SHP77 treated with DMSO at 0.1 percent for 48 hours (cell line): Measurements from ENCODE around the gene TMEM190.

ENCODE experiments used
- DNase-seq: peaks from one replicate; lab custom pipeline; 2025; lab: John Stamatoyannopoulos, UW

Gene TMEM190

DNA sequence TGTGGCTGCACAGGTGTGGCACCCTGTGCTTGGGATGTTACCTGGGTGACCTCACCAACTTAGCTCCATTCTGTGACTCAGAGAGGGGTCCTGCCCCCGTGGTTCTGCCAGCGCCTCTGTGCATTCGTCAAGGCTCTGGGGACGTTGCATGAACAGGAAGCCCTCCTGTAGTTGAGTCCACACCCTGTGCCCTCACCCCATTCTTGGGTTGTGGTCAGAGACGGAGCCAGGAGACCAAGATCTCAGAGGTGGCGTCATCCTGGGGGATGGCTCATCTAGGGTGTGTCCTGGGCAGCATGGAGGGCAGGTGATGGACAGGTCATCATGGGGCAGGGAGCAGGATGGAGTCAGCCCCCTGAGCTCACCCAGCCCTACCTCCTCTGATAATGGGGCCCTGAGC lies 24.6 kb upstream of the TMEM190 start:
- no peak for DNase-seq

DNA sequence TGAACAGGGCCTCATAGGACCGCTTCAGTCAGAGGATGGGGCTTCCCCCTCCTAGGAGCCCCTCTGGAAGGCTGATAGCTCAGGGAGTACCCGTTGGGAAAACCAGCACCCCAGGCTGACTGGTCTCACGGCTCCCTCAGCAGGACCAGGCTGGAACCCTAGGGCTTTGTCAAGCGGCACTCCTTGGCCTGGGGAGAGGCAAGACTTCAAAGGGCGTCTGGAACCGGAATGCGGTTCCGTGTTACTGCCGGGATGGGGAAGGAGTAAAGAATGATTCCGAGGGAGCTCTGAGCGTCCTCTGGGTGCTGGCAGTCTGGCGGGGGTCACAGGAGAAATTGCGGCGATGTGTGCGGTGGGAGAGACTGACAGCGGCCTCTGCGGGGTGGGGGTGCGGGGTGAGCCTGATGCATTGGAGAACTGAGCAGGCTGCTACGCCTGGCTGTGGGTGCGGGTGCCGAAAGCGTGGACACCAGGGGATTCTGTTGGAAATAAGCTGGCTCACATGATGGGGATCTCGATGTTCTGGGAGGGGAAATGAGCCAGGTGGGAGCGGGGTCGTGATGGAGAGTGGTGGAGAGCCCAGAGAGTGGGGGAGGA lies 24.0 kb upstream of the TMEM190 start:
- no peak for DNase-seq

DNA sequence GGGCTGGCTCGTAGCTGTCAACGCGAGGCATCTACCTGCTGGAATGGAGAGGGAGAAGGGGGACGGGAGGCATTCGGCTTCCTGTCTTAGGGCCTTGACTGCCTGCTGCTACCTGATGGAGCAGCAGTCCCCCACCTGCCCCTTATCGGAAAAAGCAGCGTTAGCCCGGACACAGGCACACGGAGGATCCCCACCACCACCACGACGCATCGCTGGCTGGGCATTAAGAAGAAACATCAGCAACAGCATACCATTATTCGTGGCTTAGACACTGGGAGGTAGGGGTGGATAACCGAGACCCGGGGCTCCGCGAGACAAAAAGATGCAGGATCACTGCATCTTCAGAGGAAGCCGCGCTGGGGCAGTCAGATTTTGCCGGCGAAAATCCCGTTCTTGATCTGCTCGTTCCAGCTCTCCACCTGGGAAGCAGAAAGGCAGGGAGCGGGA lies 23.2 kb upstream of the TMEM190 start:
- no peak for DNase-seq

DNA sequence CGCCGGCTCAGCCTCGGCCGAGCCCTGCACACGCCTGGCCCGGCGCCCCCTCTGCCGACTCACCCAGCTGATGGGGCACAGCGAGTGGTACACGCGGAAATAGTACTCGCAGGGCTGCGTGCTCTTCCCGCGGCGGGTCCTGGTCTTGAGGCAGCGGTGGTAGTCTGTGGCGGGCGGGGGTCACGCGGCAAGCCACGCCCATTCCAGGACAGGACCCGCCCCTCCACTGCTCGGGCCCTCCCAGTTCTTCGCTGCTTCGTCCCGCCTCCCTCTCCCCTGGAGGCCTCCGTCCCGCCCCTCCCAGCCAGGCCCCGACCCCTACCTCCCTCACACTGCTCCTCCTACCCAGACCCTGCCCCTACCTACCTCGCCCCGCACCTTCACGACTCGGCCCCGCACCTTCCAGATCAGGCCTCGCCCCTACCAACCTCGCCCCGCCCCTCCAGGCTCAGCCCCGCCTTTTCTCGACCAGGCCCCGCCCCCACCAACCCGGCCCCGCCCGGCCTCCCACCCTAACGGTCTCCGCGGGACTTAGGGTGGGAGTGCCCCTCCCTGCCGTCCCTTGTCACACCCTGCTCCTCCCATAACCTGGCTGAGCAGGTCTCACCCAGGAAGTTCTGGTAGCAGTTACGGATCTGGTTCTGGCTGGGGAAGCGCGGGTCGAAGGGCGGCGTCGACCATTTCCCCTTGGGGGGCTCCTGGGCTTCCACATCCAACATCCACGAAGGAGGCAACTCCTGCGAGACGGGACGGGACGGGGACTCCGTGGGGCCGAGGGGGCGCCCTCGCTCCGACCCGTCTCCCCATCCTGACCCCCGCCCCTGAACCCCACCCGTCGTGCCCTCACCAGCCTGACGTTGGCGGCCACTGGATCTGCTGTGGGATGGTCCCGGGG lies 22.6 kb upstream of the TMEM190 start:
- DNase-seq, result no peak

DNA sequence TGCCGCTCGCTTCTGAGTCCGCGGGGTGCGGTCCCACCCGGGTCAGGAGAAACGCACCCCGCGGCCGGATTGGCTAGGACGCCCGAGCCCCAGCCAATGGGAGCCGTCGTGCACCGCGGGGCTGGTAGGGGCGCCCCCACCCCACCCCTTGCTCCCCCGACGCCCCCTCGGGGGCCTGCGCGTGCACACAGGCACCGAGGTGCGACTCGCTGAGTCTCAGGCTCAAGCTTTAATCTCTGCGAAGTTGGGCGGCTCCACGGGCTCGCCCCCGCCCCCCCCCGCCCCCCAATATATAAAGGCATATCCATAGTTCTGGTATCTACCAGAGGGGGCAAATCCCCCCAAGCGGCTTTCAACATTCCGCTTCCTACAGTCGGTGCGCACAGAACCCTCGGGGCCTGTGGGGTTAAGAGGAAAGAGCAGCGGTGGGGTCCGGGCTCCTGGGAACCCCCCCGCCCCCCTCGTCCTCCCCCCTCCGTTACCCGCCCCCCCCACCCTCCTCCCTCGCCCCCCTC lies 21.9 kb upstream of the TMEM190 start, which contains the start of gene COX6B2:
TSS of gene COX6B2 (minus strand) at position 22 of the 515 bp plus-strand sequence. CDS start 198 bp downstream, outside the sequence.
- no peak for DNase-seq

DNA sequence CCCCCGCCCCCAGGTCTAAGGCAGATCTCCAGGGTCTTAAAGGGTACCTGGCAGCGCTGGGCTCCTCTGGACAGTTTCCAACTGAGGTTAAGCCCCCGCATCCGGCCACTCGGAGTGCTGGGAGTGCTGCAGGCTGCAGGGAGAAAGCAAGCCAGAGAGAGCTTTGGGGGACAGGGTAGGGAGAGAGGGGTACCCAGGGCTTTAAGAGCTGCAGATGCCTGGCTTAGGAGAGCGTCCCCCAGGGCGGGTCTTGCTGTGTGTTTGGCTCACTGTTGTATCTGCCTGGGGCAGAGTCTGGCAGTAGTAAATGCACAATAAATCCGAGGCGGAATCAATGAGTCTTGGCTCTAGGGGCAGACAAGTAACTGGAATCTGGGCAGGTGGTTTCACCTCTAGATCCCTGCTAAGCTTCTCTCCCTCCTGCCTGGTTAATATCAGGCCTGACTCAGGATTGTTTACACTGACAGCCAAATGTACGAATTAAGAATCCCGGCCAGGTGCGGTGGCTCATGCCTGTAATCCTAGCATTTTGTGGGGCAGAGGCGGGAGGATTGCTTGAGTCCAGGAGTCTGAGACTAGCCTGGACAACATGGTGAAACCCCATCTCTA lies 21.3 kb upstream of the TMEM190 start:
- no peak for DNase-seq

DNA sequence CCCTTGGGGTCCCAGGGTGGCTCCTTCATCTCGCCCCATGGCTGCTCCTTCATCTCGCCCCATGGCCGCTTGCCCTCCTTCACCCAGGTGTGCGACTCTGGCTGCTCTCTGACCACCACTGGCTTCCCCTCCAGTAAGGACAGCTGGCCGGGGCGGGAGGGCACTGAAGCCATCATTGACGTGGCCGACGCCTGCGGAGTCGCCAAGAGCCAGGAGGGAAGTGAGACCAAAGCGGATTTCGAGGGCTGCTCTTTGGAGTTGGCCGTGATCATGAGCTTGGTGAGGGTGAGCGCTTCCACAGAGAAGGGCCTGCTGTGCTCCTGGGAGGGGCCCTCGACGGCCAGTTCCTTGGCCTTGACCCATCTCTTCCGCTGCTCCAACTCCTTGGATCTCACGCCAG lies 18.1 kb upstream of the TMEM190 start:
- no peak for DNase-seq

DNA sequence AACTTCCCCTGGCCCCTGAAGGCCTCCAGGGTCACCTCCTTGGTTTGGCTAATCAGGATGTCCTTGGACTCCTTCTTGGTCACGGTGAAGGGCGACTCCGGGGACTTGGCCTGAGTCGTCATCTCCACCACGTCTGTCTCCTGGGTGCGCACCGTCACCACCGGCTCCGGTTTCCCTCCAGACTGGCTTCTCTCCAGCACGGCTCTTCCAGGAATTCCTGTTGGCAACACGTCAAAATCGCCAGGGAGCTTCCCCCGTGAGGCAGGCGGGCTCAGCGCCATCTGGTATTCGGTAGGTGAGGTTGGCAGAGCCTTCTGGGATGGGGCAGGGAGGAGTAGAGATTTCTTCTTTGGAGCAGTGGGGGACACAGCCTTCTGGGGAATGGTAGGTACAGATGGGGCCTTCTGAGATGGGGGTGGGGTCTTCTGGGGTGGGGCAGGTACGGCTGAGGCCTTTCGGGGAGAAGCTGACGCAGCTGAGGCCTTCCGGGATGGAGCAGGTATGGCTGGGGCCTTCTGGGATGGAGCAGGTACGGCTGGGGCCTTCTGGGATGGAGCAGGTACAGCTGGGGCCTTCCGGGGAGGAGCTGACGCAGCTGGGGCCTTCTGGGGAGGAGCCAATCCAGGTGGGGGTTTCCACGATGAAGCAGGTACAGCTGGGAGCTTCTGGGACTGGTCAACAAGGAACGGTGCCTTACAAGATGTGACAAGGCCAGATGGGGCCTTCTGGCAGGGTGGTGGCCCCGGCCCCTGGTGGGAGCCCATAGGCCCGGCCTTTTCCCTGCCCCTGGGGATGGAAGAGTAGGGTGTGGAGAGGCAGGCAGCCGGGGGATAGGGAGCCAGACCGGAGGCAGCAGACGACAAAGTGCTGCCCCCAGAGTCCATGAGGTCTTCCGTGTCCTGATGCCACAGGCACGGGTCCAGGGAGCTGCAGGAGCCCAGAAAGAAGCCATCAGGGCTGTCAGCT lies 17.4 kb upstream of the TMEM190 start:
- peak; percentile 12 for DNase-seq

DNA sequence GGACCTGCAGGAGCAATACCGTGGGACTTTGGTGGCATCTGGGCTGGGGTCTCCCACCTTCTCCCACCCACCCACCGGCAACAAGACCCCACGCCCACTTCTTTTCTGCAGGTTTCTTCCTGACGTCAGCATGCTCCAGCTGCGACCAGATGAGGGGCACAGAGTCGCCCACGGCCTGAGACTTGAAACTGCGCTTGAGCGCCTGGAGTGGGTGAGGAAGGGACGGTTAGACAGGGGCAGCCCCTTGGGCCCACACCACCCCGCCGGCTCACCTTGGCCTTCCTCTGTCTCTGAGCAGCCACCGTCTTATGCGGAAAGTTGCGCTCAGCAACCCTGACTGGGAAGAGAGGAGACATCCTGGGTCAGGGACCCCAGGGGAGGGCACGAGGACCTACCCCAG lies 15.7 kb upstream of the TMEM190 start:
- no peak for DNase-seq

DNA sequence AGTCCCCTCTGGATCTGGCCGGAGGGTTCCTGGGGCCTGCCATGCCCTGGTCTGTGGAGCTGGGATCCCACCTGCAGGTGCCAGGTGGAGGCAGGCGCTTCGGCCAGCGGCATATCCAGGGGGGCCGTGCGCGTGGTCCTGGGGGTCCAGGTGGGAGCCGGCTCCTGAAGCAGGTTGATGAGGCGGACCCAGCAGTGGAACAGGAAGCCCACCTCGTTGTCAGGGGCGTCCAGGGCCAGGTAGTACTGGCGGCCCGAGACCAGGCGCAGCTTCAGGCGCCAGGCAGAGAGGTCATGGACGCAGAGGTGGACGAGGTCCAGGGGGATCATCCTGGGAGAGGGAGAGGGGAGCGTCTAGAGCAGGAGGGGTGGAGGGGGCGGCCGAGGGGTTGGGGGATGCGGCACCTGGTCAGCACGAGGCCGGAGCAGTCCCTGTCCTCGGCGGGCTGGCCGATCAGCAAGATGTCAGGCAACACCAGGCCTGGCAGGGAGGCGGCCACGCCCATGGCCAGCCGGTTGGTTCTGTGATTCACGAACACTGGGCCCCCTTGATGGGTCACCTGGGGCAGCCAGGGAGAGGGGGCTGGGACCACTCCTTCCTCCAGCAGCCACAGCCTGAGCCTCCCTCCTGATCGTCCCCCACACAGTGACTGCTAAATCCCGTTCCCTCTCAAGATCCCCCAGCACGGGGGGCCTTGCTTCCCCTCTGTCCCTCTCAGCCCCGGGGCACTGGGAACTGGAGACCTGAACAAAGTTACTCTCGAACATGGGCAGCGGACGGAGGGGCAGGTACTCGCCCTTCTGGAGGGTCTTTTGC lies 14.2 kb upstream of the TMEM190 start:
- DNase-seq, result no peak

DNA sequence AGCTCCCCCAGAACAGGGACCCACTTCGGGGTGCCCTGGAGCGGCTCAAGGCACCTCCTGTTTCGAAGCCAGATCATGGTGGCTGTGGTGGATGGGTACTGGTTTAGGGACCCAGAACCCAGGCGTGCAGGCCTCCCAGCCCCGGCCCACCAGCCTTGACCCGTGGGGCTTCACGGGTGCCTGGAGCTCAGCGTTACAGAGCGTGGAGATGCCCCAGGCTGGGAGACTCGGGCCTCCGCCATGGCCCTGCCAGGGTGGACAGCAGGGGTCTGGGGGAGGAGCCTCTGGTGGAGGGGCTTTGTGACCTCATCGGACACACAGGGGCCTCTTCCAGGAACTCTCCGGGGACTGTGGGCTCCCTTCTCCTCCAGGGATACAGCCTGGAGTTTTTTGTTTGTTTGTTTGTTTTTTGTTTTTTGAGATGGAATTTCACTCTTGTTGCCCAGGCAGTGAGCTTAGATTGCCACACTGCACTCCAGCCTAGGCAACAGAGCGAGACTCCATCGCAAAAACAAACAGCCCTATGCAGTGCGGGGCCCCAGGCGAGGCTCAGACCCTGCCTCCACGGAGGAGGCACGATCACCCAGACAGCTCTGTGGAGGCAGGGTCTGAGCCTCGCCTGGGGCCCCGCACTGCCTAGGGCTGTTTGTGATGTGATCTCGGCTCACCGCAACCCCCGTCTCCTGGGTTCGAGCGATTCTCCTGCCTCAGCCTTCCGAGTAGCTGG lies 13.5 kb upstream of the TMEM190 start, which contains the start of gene GARIN5B:
TSS of gene GARIN5B (minus strand) at position 271 of the 727 bp plus-strand sequence. CDS start at position 77, 194 bp downstream.
- no peak for DNase-seq

DNA sequence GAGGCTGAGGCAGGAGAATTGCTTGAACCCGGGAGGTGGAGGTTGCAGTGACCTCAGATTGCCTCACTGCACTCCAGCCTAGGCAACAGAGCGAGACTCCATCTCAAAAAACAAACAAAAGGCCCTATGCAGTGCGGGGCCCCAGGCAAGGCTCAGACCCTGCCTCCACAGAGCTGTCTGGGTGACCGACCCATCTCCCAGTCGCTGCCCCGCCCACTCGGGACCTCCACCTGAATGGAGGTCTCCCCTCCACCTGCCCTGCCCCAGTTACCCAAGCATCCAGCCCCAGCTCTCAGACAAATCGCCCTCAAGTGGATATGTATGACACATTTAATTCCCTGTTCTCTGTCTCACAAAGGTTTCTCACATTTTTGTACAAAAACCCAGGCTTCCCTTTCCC lies 11.4 kb upstream of the TMEM190 start:
- DNase-seq, result no peak

DNA sequence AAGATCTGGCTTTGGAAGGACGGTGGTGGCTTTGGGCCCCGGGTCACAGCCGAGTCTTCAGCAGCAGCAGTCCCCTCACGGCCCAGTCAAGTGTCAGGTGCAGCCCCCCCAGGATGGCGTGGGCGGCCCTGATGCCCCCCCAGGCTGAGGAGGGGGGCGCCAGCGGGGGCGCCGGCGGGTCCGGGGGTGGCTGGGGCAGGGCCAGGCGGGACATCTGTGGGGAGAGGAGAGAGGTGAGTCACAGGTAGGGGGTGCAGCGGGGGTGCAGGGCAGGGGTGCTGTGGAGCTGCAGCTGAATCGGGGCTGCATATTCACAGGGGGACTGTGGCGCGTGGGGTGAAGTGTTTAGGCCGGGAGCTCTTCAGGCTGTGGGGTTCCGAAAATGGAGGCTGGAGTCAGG lies 10.7 kb upstream of the TMEM190 start:
- DNase-seq, result no peak

DNA sequence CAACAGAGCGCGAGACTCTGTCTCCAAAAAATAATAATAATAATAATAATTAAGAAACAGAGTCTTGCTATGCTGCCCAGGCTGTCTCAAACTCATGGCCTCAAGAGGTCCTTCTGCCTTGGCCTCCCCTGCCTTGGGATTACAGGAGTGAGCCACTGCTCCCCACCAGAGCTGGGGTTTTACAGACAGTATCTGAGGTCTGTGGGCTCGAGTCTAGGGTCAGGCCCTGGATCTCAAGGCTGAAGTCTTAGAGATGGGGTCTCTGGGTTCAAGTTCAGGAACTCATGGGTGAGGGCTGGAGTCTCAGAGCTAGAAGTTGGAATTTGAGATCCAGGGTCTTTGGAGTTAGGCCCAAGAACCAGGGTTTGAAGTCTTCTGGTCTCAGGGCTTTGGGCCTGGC lies 9.8 kb upstream of the TMEM190 start:
- DNase-seq, result no peak

DNA sequence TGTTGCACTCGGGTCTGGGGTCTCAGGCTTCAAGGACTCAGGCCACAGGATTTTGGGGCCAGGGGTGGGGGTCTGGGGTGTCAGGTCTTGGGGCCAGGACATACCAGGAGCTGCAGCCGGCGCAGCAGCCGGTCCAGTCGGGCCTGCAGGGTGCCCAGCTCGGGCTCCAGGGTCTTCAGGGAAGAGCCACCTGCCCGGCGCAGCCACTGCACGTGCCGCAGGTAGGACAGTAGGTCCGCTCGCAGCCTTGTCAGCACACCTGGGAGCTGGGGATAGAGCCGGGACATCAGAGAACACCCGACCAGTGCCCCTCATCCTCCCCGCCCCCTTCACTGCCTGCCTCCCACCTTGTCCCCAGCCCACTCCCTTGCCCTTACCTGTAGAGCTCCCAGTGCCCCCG lies 8.5 kb upstream of the TMEM190 start:
- DNase-seq, result no peak

DNA sequence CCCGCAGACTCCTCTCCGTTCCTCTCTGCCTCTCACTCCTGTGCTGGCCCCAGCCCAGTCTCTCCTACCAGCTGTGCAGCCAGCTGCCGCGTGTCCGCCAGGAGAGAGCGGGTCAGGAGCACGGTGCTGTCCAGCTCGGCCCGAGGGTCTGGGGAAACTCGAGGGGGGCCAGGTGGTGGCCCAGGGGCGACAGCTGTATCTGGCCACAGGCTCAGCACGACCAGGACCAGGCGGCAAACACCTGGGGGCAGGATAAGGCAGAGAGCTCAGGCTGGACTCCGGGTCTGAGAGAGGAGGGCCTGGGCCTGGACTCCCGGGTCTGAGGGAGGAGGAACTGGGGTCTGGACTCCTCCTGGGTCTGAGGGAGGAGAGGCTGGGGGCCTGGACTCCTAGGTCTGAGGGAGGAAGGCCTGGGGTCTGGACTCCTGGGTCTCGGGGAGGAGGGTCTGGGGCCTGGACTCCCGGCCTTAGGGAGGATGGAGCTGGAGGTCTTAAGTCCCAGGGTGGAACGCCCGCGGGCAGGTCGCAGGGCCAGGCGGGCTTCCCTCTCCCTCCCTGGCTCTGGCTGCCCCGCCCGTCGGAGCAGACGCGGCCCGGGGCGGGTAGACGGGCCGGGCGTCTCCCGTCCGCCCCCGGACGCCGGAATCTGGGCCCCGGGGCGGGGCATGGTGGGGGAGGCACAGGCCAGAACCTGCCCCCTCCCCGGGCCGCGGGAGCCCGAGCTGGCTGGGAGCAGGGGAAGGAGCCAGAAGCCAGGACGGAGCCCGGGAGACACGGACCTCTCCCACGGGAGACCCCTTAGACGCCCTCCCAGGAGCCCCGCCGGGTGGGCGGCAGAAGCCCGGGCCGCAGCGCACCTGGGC lies 7.7 kb upstream of the TMEM190 start:
- no peak for DNase-seq

DNA sequence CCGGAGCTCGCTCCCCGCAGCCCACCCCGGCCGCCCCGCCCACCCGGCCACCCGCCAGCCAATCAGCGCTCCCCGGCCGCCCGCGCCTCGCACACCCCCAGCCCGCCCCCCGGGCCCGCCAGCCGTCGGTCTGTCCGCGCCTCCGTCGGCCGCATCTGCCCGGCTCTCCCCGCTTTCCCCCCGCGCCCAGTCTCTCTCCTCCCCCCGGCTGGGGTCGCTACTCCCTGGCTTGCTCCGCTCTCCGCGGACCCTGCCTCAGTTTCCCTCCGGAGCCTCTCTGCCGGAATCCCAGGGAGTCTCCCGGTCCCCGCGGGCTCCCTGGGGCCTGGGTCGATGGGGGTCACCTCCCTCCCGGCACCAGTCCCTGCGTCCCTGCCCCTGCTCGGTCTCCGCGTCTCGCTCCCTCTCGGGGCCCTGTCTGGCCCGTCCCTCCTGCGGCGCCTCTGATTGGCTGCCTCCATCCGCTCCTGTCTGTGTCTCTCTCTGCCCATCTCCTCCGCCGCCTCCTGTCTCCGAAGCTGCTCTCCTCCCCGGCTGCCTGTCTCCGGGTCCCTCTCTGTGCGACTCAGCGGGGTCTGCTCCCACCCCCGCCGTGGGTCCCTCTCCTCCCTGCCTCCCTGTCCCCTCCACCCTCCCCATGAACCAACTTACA lies 6.8 kb upstream of the TMEM190 start:
- no peak for DNase-seq

DNA sequence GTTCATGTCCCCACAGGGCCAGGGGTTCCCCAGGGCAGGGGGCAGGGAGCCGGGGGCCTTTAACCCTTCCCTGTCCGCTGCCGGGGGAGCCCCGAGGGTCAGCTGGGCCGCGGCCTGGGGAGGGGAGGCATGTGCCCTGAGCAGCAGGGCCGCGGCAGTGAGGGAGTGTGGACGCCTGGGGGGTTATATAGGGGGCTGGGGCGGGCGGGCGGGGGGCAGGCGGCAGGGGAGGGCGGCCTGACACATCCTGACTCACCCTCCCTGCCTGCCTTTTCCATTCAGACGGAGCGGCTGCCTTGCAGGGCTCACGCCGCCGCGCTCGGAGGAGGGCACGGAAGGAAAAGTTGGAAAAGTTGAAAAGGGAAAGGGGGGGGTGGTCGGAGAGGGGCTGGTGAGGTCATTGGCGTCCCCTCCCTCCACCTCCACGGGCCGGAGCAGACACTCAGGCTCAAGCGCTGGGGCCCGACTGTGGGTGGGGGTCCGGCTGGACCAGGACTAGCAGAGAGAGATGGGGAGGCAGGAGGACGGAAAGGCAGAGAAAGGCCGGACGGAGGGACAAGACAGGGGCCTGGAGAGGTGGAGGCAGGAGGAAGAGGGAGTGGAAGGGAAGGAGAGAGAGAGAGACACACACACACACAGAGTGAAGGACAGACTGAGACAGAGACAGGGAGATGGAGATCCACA lies 6.2 kb upstream of the TMEM190 start, which contains the start of gene IL11:
TSS of gene IL11 (minus strand) at position 159 of the 684 bp plus-strand sequence. CDS start at position 6, 153 bp downstream.
- DNase-seq, result no peak
